HepG2 (cell line): ENCODE data around the gene ZNF652. TPM values are rescaled to one million over a fixed set of nuclear protein-coding genes. Genes with fewer than 3 reads are reported as not detected.

Experiments used
- GATAD1 ChIP-seq: IDR thresholded peaks from 2 replicates; pipeline ENCODE4 v1.6.1; 2016; ENCODE audit warnings: missing genetic modification reagents, missing compliant biosample characterization
- HDAC1 ChIP-seq: sonication (generic); formaldehyde crosslinking; IDR thresholded peaks from 2 replicates; pipeline ENCODE4 v1.5.1; 2020; ENCODE audit warnings: mild to moderate bottlenecking, missing genetic modification reagents
- HMG20A ChIP-seq: IDR thresholded peaks from 2 replicates; pipeline ENCODE4 v1.6.1; 2016; ENCODE audit warnings: borderline replicate concordance
- HMGA1 ChIP-seq: sonication (generic); formaldehyde crosslinking; conservative IDR thresholded peaks from 2 replicates; pipeline ENCODE4 v1.4.0; 2020; ENCODE audit warnings: missing genetic modification reagents
- HMGXB3 ChIP-seq: sonication (generic); formaldehyde crosslinking; IDR thresholded peaks from 2 replicates; pipeline ENCODE4 v1.4.0; 2020; ENCODE audit warnings: missing genetic modification reagents, borderline replicate concordance
- LBX2 ChIP-seq: sonication (generic); formaldehyde crosslinking; IDR thresholded peaks from 2 replicates; pipeline ENCODE4 v1.5.0; 2020; ENCODE audit warnings: missing genetic modification reagents, mild to moderate bottlenecking, borderline replicate concordance
- MNT ChIP-seq: fragments of 450-650 bp; IDR thresholded peaks from 2 replicates; pipeline ENCODE4 v1.6.1; 2016
- POGZ ChIP-seq: sonication (generic); formaldehyde crosslinking; IDR thresholded peaks from 2 replicates; pipeline ENCODE4 v1.4.0; 2020; ENCODE audit warnings: mild to moderate bottlenecking, missing genetic modification reagents
- ZBTB49 ChIP-seq: sonication (generic); formaldehyde crosslinking; IDR thresholded peaks from 2 replicates; pipeline ENCODE4 v1.4.0; 2020; ENCODE audit warnings: missing genetic modification reagents, borderline replicate concordance
- ZFX ChIP-seq: sonication (generic); formaldehyde crosslinking; IDR thresholded peaks from 2 replicates; pipeline ENCODE4 v1.4.0; 2020; ENCODE audit warnings: mild to moderate bottlenecking, low read depth, missing genetic modification reagents, moderate library complexity
- ZNF383 ChIP-seq: sonication (generic); formaldehyde crosslinking; IDR thresholded peaks from 2 replicates; pipeline ENCODE4 v1.4.0; 2020; ENCODE audit warnings: missing genetic modification reagents, mild to moderate bottlenecking, borderline replicate concordance
- ZNF562 ChIP-seq: sonication (generic); formaldehyde crosslinking; IDR thresholded peaks from 2 replicates; pipeline ENCODE4 v1.8.0; 2022; ENCODE audit warnings: missing genetic modification reagents, borderline replicate concordance
- ZNF749 ChIP-seq: sonication (generic); formaldehyde crosslinking; IDR thresholded peaks from 2 replicates; pipeline ENCODE4 v1.8.0; 2022; ENCODE audit warnings: mild to moderate bottlenecking, missing genetic modification reagents, moderate library complexity, borderline replicate concordance
- ZSCAN5A ChIP-seq: sonication (generic); formaldehyde crosslinking; IDR thresholded peaks from 2 replicates; pipeline ENCODE4 v1.8.0; 2022; ENCODE audit warnings: mild to moderate bottlenecking, missing genetic modification reagents, borderline replicate concordance
- polyA plus RNA-seq, 8 experiments: library from polyadenylated mRNA; depleted of rRNA in 3 of 8; stranded (reverse) in 7 of 8; unstranded in 1 of 8; fragments of >200 nt; fragmentation: Illumina TruSeq in 4 of 8; extraction: Trizol in 4 of 8; gene quantifications; 2 replicates each; pipeline versions ENCODE4 v1.2.1 to v1.2.3, GENCODE V29; 2011 to 2016; ENCODE audit warnings: low read depth in 4 of 8, missing spikeins in 1 of 8, mixed read lengths in 1 of 8; ENCODE audit not compliant: insufficient read depth in 1 of 8
- total RNA-seq, 5 experiments: library from RNA; depleted of rRNA; stranded (reverse); fragments of >200 nt; fragmentation: Illumina TruSeq; extraction: Trizol; gene quantifications; 2 replicates each; pipeline ENCODE4 v1.2.3, GENCODE V29; 2016; ENCODE audit warnings: low read depth in 1 of 5
- TF ChIP-seq, protein P1 (sequence below): sonication (generic); formaldehyde crosslinking; IDR thresholded peaks from 2 replicates; pipeline ENCODE4 v1.4.0; 2020; ENCODE audit warnings: missing genetic modification reagents

The ZNF652 gene
- total and polyA plus RNA-seq, 2 of the 13 experiments (the other 11 are each of a cell fraction or from before 2014, with no cell fraction given) = 16.2 to 30.2 TPM

DNA sequence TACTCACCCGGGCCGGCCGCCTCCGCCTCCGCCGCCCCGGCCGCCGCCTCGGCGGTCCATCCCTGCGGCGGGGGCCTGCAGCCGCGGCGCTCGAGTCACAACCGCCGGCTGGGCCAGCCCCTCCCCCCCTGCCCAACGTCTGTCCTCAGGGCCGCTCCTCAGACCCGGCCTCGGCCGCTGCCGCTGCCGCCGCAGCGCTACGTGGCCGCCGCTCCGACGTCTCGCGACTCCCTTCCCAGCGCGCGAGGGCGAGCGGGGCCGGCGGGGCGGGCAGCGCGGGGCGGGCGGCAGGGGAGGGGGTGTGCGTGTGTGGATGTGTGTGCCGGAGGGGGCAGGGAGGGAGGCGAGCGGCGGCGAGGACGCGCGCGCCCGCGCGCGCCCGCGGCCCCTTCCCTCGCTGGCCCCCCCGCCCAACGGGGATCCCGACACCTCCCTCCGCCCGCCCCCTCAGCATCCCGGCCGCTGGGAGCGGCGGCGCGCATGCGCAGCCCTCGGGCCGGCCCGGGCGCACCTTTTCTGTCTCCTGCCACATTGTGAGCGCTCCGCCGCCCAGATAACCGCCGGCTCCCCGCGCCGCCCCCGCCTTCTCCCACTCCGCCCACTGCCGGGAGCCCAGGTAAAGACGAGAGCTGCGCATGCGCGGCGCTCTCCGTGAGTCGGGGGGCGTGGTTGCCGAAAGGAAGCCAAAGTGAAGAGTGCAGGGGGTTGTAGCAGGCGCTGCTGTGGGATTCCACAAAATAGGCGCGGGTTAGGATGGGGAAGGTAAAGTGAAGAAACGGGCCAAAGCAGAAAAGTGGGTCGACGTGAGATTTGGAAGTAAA is at the start of gene ZNF652 (continued):
- TF ChIP-seq MNT = peak; percentile 25; the same call in 1 of the 2 replicates
- TF ChIP-seq HDAC1 (CRISPR knock-in tag) = peak; percentile 19; the same call in 1 of the 2 replicates
- peak; percentile 34; the same call in 1 of the 2 replicates for TF ChIP-seq POGZ (CRISPR knock-in tag)
- TF ChIP-seq, protein P1, sequence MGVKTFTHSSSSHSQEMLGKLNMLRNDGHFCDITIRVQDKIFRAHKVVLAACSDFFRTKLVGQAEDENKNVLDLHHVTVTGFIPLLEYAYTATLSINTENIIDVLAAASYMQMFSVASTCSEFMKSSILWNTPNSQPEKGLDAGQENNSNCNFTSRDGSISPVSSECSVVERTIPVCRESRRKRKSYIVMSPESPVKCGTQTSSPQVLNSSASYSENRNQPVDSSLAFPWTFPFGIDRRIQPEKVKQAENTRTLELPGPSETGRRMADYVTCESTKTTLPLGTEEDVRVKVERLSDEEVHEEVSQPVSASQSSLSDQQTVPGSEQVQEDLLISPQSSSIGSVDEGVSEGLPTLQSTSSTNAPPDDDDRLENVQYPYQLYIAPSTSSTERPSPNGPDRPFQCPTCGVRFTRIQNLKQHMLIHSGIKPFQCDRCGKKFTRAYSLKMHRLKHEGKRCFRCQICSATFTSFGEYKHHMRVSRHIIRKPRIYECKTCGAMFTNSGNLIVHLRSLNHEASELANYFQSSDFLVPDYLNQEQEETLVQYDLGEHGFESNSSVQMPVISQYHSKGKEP (CRISPR knock-in tag) = no peak
- TF ChIP-seq HMG20A (CRISPR knock-in tag) = no peak; the same call in 1 of the 2 replicates
- TF ChIP-seq ZNF749 (CRISPR knock-in tag) = 0 out of 2 replicates have a peak, but pooled peaks have one; percentile 54
- TF ChIP-seq ZNF562 (CRISPR knock-in tag) = no peak
- TF ChIP-seq HMGA1 = no peak
- TF ChIP-seq ZBTB49 (CRISPR knock-in tag) = no peak
- no peak for TF ChIP-seq LBX2 (CRISPR knock-in tag)
- TF ChIP-seq ZSCAN5A (CRISPR knock-in tag) = 0 out of 2 replicates have a peak, but pooled peaks have one; percentile 31
- TF ChIP-seq ZFX (CRISPR knock-in tag) = peak; percentile 81
- peak; percentile 12; the same call in 1 of the 2 replicates for TF ChIP-seq GATAD1 (CRISPR knock-in tag)
- TF ChIP-seq ZNF383 (CRISPR knock-in tag) = no peak
- 0 out of 2 replicates have a peak, but pooled peaks have one; percentile 42 for TF ChIP-seq HMGXB3
